Prostate gland (tissue), 2 donors: ENCODE results near the gene SLC37A1.

Experiments
- CTCF ChIP-seq, 4 experiments: fragments of 200-600 bp in 2 of 4; fragments of 450-650 bp in 2 of 4; sonication (generic) in 2 of 4; IDR thresholded peaks; 1 replicate in 3 of 4; 2 replicates in 1 of 4; pipeline ENCODE4 v1.5.1; 2016 to 2019; ENCODE audit warnings: antibody characterized with exemption in 4 of 4, mild to moderate bottlenecking in 2 of 4, moderate library complexity in 2 of 4
- POLR2A ChIP-seq: fragments of 450-650 bp; IDR thresholded peaks from one replicate; pipeline ENCODE4 v1.6.1; 2016; ENCODE audit warnings: antibody characterized with exemption, mild to moderate bottlenecking
- POLR2AphosphoS5 ChIP-seq: sonication (generic); formaldehyde crosslinking; IDR thresholded peaks from one replicate; pipeline ENCODE4 v1.6.1; 2017; ENCODE audit warnings: antibody characterized with exemption

DNA sequence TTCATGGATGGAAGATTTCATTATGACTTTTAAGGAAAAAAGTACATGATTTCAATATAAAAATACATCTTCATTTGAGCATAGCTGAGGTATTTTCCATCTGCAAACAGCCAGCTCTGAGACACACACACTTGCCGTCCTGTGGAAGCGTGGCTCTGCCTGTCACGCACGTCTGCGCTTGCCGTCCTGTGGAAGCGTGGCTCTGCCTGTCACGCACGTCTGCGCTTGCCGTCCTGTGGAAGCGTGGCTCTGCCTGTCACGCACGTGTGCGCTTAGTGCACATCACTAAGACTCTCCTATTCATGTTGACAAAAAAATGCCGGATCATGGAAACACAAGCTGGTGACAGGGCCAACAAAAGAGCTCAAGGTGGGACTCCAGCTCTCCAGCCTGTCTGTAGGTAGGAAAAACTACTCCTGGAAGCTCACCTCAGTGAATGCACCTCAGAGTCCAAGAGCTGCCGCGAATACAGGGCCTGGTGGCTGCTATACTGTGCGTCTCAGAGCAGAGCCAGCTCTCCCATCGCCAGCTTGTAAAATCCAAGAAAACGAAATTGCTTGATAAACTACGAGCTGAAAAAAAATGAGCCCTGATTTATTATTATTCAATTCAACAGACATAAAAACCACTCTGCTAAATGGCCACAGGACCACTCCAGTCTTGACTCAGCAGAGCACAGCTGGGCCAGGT is 69.3 kb downstream of the SLC37A1 start:
- TF ChIP-seq CTCF (IDR thresholded peaks at IDR 0.05) (no peak), POLR2A (no peak), POLR2AphosphoS5 (no peak)
